GM12873 (cell line): ENCODE data around the gene COX8A.
A peak's percentile ranks its signal among the peaks of the same experiment; 100 is the strongest.

Experiments used
- TF ChIP-seq, protein P1 (sequence below): IDR thresholded peaks from 2 replicates; pipeline ENCODE4 v1.5.1; 2012; ENCODE audit warnings: low read depth, mild to moderate bottlenecking, moderate library complexity, low read length, control low read depth; ENCODE audit not compliant: insufficient read depth; ENCODE audit errors: missing control alignments

COX8A gene

DNA sequence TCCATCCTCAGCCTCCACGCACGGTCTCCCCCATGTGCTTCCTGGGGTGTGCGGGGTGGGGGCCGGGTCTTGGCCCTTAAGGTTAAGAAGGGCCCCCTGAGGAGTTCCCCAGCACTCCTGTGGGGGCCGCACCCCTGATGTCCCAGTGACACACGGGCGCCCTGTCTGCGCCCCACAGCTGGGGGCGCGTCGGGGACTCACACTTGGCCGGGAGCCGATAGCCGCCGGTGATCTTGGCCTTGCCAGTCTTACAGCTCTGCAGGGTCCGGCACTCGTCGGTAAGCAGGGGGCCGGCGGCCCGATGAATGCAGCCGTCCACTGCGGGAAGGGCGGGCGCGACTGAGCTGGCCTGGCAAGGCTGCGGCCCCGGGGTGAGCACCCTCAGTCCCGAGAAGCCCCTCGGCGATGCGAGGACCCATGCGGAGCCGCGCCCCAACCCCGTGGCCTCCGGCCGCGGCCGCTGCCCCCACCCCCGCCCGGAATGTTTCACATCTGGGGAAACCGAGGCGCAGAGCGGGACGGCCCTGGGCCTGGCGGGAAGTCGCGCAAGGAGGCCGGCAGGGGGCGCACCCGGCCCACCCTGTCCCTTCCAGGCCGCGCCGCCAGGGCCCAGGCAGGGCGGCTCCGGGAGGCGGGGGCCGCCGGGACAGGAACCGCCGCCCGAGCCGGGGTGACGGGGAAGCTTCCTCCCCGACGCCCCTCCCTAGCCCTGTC lies 25.8 kb downstream of the COX8A start:
- TF ChIP-seq, protein P1, sequence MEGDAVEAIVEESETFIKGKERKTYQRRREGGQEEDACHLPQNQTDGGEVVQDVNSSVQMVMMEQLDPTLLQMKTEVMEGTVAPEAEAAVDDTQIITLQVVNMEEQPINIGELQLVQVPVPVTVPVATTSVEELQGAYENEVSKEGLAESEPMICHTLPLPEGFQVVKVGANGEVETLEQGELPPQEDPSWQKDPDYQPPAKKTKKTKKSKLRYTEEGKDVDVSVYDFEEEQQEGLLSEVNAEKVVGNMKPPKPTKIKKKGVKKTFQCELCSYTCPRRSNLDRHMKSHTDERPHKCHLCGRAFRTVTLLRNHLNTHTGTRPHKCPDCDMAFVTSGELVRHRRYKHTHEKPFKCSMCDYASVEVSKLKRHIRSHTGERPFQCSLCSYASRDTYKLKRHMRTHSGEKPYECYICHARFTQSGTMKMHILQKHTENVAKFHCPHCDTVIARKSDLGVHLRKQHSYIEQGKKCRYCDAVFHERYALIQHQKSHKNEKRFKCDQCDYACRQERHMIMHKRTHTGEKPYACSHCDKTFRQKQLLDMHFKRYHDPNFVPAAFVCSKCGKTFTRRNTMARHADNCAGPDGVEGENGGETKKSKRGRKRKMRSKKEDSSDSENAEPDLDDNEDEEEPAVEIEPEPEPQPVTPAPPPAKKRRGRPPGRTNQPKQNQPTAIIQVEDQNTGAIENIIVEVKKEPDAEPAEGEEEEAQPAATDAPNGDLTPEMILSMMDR = peak; percentile 65

DNA sequence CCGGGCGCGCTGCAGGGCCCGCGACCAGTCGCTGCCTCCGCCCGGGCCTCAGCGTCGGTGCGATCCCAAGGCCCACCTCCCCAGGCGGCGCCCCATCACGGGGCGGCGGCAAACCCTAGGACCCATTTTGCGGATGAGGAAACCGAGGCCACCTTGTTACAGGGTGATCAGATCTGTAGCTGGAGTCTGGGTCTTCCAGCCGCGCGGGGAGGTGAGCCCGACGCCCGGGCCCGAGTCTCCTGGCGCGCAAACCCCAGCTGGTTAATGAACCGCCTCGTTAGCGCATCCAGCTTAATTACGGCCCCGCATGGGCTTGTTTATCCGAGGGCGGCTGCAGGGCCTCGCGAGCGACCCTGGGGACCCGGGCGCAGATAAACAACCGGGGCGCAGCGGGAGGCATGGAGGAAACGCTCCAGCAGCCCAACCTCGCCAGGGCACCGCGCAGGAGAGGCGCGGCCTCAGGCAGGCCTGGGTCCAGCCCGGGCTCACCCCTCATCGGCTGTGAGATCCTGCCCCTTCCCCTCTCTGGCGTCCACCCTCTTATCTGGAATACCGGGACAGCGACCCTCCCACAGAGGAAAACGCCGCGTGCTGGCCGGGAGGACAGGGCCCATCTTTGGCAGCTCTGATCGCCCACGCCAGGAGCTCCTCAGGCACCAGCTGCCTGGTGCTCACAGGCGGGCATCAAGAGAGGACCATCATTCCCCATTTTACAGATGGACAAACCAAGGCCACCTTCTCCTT lies 26.5 kb downstream of the COX8A start:
- TF ChIP-seq, protein P1 = no peak

DNA sequence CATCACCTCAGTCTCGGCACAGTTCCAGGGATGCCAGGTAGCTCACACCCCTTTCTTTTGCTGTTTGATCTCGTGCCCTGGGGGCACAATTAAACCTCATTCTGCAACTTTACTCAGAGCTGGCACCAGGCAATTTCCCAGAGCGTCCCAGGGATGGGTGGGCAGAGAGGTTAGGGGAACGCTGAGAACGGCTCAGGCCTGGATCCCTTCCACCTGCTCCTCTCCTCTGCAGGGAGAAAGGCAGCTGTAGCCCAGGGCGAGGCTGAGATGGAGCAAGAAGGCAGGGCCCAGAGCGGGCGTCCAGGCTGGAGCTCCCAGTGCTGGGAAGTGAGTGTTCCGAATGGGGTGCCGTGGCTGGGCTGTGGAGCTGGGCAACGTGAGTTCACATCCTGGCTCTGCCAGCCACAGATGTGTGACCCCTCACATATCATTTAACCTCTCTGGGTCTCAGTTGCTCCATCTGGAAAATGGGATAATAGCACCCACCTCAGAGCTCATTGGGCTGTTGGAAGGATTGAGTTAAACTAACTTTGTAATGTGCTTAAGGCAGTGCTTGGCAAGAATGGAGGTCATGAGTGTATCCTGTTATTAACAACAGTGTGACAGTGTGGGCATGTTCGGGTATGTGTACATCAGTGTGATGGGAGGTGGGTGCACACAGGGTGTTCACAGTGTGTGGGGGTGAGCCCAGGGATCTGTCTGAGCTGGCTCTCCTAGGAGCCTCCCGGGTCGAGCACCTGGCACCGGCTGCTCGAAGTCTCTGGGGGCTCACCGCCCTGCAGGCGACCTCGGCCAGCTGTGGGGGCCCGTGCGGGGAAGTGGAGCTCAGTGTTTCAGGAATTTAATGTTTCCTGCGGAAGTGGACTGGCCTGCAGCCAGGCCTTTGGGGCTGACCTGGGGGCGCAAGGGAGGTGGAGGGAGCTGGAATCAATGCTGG lies 27.3 kb downstream of the COX8A start:
- TF ChIP-seq, protein P1 = no peak

DNA sequence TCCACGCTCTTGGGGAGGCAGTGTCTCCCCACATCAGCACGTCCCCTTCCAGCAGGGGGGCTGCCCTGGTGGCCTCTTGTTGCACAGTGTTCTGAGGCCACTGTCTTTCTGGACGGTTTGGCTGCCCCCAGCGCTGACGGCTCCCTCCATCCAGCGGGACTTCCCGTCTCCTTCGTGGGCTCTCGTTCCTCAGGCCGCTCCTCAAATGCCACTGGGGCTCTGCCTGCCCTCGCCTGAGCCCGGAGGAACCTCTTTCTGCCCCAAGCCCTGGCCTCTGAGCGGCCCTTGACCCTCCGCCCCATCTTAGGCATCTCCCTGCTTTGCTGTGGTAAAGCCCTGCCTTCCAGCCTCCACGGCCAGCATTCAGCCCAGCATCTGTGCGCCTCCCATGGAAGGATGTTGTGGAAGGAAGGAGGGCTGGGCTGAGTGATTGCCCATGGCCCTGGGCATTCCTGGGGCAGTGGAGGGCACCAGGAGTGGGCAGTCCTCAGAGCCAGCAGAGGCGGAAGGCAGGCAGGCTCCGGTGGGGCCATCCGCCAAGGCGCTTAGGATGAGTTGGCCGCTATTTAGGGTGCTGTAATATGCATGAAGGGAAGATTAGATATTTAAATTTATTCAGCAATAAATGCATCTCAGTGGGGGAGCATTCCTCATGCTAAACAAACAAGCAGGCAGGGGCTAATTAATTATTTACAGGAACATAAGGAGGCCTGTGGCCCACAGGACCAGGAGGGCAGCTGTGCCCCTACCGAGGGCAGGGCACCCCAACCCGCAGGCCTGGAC lies 29.6 kb downstream of the COX8A start:
- TF ChIP-seq, protein P1 = no peak

DNA sequence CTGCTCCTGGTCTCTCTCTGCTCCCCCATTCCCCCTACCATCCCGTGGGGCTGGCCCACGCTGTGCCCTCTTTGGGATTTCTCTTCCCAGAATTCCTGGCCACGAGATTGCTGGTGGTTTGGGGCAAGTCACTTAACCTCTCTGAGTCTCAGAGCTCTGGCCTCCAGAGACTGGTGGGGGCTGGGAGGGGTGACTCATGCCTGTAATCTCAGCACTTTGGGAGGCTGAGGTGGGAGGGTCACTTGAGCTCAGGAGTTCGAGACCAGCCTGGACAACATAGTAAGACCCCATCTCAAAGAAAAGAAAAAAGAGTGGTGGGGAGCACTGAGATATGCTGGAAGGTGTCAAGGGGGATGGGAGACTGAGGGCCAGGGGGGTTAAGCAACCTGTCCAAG lies 30.2 kb downstream of the COX8A start:
- TF ChIP-seq, protein P1 = no peak

DNA sequence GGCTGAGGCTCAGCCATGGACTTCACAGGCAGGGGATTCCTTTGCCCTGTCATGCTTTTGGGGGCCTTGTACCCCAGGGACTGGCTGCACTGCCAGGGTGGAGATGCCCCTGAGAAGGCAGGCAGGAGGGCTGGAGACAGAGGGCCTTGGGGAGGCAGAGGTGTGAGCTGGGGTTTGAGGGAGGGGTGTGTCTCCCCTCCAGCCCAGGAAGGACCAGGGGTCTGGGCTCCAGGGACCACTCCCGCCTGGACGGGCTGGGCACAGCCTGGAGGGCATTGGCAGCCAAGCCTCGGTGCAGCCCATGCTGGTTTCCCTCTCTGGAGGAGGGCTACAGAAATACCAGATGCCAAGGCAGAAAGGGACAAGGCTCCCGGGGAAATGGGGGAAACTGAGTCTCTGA lies 31.3 kb downstream of the COX8A start:
- TF ChIP-seq, protein P1 = no peak
